HG03378 (cell line): ENCODE measurements around the gene BCL2L11.

ENCODE experiments used
- ATAC-seq: cut with Tn5 transposase; IDR thresholded peaks from one replicate; pipeline ENCODE4 v1.9.1; 2021; ENCODE audit warnings: mild to moderate bottlenecking, moderate library complexity; ENCODE audit not compliant: unreplicated experiment

BCL2L11 gene

GRCh38 chr2:111117598-111118480 is 2.9 kb upstream of the BCL2L11 start:
- ATAC-seq: no peak

- no peak for ATAC-seq
These were observed 2.2 kb upstream of the BCL2L11 start for GRCh38 chr2:111118481-111118980.

- ATAC-seq: no peak
These were observed 1.5 kb upstream of the BCL2L11 start for GRCh38 chr2:111118981-111119821.

- no peak for ATAC-seq
These were observed 877 bp upstream of the BCL2L11 start for GRCh38 chr2:111119822-111120252.

- ATAC-seq: no peak
These were observed 514 bp downstream of the BCL2L11 start for GRCh38 chr2:111121028-111121827.

- peak; percentile 29 for ATAC-seq
These were observed 1.3 kb downstream of the BCL2L11 start for GRCh38 chr2:111121828-111122630.

- no peak for ATAC-seq
These were observed 2.1 kb downstream of the BCL2L11 start for GRCh38 chr2:111122631-111123421.

GRCh38 chr2:111123751-111124150 is 3.0 kb downstream of the BCL2L11 start:
- no peak for ATAC-seq

- ATAC-seq: no peak
These were observed 5.9 kb downstream of the BCL2L11 start for GRCh38 chr2:111126581-111126980.

- no peak for ATAC-seq
These were observed 6.6 kb downstream of the BCL2L11 start for GRCh38 chr2:111127351-111127750.

GRCh38 chr2:111128096-111128495 is 7.4 kb downstream of the BCL2L11 start:
- ATAC-seq: no peak

- ATAC-seq: no peak
These were observed 12.9 kb downstream of the BCL2L11 start for GRCh38 chr2:111133603-111134002.

GRCh38 chr2:111134055-111134454 is 13.3 kb downstream of the BCL2L11 start:
- ATAC-seq: no peak

GRCh38 chr2:111135237-111135909 is 14.7 kb downstream of the BCL2L11 start:
- ATAC-seq: no peak

GRCh38 chr2:111135910-111136297 is 15.2 kb downstream of the BCL2L11 start:
- ATAC-seq: no peak

- ATAC-seq: no peak
These were observed 18.1 kb downstream of the BCL2L11 start for GRCh38 chr2:111138839-111139238.

- no peak for ATAC-seq
These were observed 19.1 kb downstream of the BCL2L11 start for GRCh38 chr2:111139637-111140317.

- ATAC-seq: no peak
These were observed 20.1 kb downstream of the BCL2L11 start for GRCh38 chr2:111140815-111141214.
